ENCODE data around the gene NOP14. TPM values are rescaled to one million over a fixed set of nuclear protein-coding genes. Genes with fewer than 3 reads are reported as not detected.
"Not testable (repeated sequence)": the region's sequence is repeated elsewhere in the genome, so short reads cannot be mapped to it uniquely, and the experiment has no call there.

Gene NOP14
- total RNA-seq, 2 experiments from 2014 or later, result 21.8 TPM

DNA sequence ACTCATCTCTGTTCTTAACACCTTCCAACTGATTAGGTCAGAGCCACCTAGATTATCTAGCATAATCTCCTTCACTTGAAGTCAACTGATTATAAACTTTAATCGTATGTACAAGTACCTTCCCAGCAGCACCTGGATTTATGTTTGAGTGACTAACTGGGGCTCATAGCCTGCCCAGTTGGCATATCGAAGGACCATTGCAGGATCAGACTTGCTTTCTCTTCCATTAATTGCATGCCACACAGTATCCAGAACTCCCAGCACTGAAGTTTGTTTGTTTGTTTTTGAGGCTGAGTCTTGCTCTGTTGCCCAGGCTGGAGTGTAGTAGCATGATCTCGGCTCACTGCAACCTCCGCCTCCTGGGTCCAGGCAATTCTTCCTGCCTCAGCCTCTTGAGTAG is 28.0 kb upstream of the NOP14 start:
- no peaks in the 10 kb centered on the region for H3K36me3 Mint-ChIP-seq (ENCODE audit: low read depth)
- DNase-seq, result no peak
- no peak for TF ChIP-seq CTCF (IDR thresholded peaks at IDR 0.05)
- ChIA-PET POLR2A (no interaction called here), CTCF (no interaction called here)
- peaks cover 7% of the 10 kb centered on the region for H3K27me3 Mint-ChIP-seq
- intact Hi-C loops (cut with DNase I, micrococcal nuclease), result no loop called here
- Histone ChIP-seq H3K27me3 (ENCODE audit: control insufficient read depth in 1 of 2, insufficient read depth in 2 of 2, low read length in 2 of 2) (no peaks in the 10 kb centered on the region), H3K9me3 (ENCODE audit: control insufficient read depth in 1 of 2, insufficient read depth in 1 of 2, low read length in 2 of 2) (no peaks in the 10 kb centered on the region), H3K36me3 (ENCODE audit: insufficient read depth, low read length) (no peaks in the 10 kb centered on the region), H3K4me3 (ENCODE audit: low read length) (no peak overlapping the region), H3K27ac (ENCODE audit: low read depth in 1 of 2, low read length in 2 of 2) (no peak overlapping the region), H3K4me1 (ENCODE audit: insufficient read depth, low read length) (no peaks in the 10 kb centered on the region)
- H3K4me3 Mint-ChIP-seq, result no peak overlapping the region
- H3K9me3 Mint-ChIP-seq, result no peaks in the 10 kb centered on the region
- no peak for ATAC-seq (ENCODE audit: poor library complexity)
- H3K4me1 Mint-ChIP-seq (ENCODE audit: low read depth), result no peaks in the 10 kb centered on the region
- no peak overlapping the region for H3K27ac Mint-ChIP-seq

GRCh38 chr4:2983715-2984114 is 20.5 kb upstream of the NOP14 start:
- peaks cover 5 to 19% of the 10 kb centered on the region in 2 experiments for H3K9me3 ChIP-seq (ENCODE audit: control insufficient read depth in 1 of 2, insufficient read depth in 1 of 2, low read length in 2 of 2)
- ATAC-seq (ENCODE audit: poor library complexity); H3K9me3 Mint-ChIP-seq; H3K27me3 ChIP-seq (ENCODE audit: control insufficient read depth in 1 of 2, insufficient read depth in 2 of 2, low read length in 2 of 2); H3K4me3 Mint-ChIP-seq; H3K4me1 Mint-ChIP-seq (ENCODE audit: low read depth); H3K4me3 ChIP-seq (ENCODE audit: low read length); POLR2A ChIA-PET; intact Hi-C loops (cut with DNase I, micrococcal nuclease); H3K4me1 ChIP-seq (ENCODE audit: insufficient read depth, low read length); H3K36me3 Mint-ChIP-seq (ENCODE audit: low read depth); H3K27ac Mint-ChIP-seq; DNase-seq; CTCF ChIA-PET; H3K27ac ChIP-seq (ENCODE audit: low read depth in 1 of 2, low read length in 2 of 2); H3K36me3 ChIP-seq (ENCODE audit: insufficient read depth, low read length): not testable (repeated sequence)
- peaks cover 14% of the 10 kb centered on the region for H3K27me3 Mint-ChIP-seq

DNA sequence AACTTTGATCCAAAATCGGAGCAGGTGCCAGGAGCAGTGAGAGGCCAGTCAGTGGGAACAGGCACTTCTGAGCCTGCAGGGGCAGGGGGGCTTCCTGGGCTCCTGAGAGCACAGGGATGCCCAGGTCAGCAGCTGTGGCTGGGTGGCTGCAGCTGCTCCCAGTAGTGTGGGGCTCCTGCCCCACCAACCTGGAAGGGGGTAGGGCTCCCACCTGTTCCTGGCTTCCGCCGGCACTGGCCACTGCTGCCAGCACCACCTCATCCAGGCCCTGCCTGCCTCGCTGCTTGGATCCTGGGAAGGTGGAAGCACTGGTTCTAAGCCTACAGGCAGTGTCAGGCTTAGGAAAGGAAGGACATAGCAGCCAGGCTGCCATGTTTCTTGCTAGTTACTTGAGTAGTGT is 18.8 kb upstream of the NOP14 start:
- ChIA-PET CTCF (no interaction called here), POLR2A (no interaction called here)
- Mint-ChIP-seq H3K36me3 (ENCODE audit: low read depth) (no peaks in the 10 kb centered on the region), H3K4me3 (no peak overlapping the region), H3K9me3 (no peaks in the 10 kb centered on the region), H3K27ac (no peak overlapping the region), H3K4me1 (ENCODE audit: low read depth) (no peaks in the 10 kb centered on the region), H3K27me3 (peaks cover 8% of the 10 kb centered on the region)
- Histone ChIP-seq H3K4me3 (ENCODE audit: low read length) (no peak overlapping the region), H3K36me3 (ENCODE audit: insufficient read depth, low read length) (no peaks in the 10 kb centered on the region), H3K27me3 (ENCODE audit: control insufficient read depth in 1 of 2, insufficient read depth in 2 of 2, low read length in 2 of 2) (peaks cover 0 to 8% of the 10 kb centered on the region in 2 experiments), H3K4me1 (ENCODE audit: insufficient read depth, low read length) (peaks cover 2% of the 10 kb centered on the region), H3K27ac (ENCODE audit: low read depth in 1 of 2, low read length in 2 of 2) (no peak overlapping the region), H3K9me3 (ENCODE audit: control insufficient read depth in 1 of 2, insufficient read depth in 1 of 2, low read length in 2 of 2) (peaks cover 5 to 19% of the 10 kb centered on the region in 2 experiments)
- ATAC-seq (ENCODE audit: poor library complexity) (no peak), DNase-seq (no peak)
- intact Hi-C loops (cut with DNase I, micrococcal nuclease), result no loop called here
- no peak for TF ChIP-seq CTCF (IDR thresholded peaks at IDR 0.05)

DNA sequence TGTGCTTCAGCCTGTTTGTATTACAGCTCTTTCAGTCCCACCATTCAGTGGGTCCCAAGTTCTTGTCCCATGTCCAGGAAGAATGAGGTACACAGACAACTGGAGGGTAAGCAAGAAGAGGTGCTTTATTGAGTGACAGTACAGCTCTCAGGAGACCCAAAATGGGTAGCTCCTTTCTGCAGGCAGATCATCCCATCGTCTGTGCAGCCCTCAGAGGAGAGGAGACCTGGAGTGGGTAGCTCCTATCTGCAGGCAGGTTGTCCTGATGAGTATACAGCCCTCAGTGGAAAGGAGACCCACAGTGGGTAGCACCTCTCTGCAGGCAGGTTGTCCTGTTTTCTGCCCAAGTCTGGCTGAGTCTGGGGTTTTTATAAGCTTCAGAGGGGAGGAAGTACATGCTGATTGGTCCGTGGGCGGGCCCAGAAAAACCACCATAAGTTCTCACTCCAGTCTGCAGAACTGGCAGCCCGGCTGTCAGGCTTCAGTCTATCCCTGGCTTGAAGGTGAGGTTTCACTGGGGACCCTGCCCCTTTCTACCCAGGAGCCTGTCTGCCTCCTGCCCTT is 18.1 kb upstream of the NOP14 start:
- peaks cover 2% of the 10 kb centered on the region for H3K4me1 ChIP-seq (ENCODE audit: insufficient read depth, low read length)
- H3K36me3 Mint-ChIP-seq (ENCODE audit: low read depth), result no peaks in the 10 kb centered on the region
- H3K27ac Mint-ChIP-seq, result no peak overlapping the region
- no peak overlapping the region for H3K27ac ChIP-seq (ENCODE audit: low read depth in 1 of 2, low read length in 2 of 2)
- peaks cover 0 to 8% of the 10 kb centered on the region in 2 experiments for H3K27me3 ChIP-seq (ENCODE audit: control insufficient read depth in 1 of 2, insufficient read depth in 2 of 2, low read length in 2 of 2)
- intact Hi-C loops (cut with DNase I, micrococcal nuclease), result no loop called here
- no peaks in the 10 kb centered on the region for H3K4me1 Mint-ChIP-seq (ENCODE audit: low read depth)
- ATAC-seq (ENCODE audit: poor library complexity) (no peak), DNase-seq (no peak)
- ChIA-PET CTCF (no interaction called here), POLR2A (no interaction called here)
- H3K4me3 Mint-ChIP-seq, result no peak overlapping the region
- no peaks in the 10 kb centered on the region for H3K36me3 ChIP-seq (ENCODE audit: insufficient read depth, low read length)
- TF ChIP-seq CTCF (IDR thresholded peaks at IDR 0.05), result no peak
- H3K27me3 Mint-ChIP-seq, result peaks cover 8% of the 10 kb centered on the region
- no peaks in the 10 kb centered on the region for H3K9me3 Mint-ChIP-seq
- no peak overlapping the region for H3K4me3 ChIP-seq (ENCODE audit: low read length)
- peaks cover 5 to 19% of the 10 kb centered on the region in 2 experiments for H3K9me3 ChIP-seq (ENCODE audit: control insufficient read depth in 1 of 2, insufficient read depth in 1 of 2, low read length in 2 of 2)

Measured in CD4-positive, alpha-beta T cell (primary cell).